ENCODE measurements around the gene CCNE1. TPM values are rescaled to one million over a fixed set of nuclear protein-coding genes. Genes with fewer than 3 reads are reported as not detected.

The CCNE1 gene
- total RNA-seq, 1 experiment from 2014 or later = 12.0 TPM

DNA sequence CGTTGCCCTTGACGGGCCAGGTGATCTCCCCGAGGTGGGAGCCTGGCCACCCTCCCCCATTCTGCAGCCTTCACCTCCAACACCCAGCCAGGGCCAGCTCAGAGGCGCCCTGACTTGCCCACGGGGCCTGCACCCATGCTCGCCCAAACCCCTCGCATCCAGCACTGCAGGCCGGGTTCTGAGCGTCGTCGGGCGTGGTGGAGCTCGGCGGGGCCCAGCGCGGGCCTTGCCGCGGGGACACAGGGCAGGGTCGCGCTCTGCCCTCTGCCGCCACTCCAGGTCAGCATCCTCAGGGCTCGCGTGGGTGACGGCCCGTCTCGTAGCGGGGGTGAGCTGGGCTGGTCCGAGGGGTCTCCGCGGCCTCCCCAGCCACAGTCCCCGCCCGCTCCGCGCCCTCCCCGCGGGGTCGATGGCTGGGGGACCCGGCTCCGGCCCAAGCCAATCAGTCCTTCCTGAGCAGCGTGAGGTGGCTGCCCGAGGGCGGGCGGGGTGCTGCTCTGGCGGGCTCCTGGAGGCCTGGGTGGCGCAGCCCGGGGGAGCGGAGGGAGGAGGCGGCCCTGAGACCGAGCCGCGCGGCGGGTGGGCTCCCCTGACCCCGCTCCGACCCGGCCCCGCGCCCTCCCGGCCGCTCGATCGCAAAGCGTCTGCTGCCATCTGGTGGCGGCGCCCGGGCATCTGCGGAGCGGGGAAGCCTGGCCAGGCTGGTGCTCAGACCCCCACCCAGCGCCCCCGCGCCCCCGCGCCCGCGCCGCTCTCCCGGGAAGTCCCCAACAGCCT, 61.4 kb downstream of the CCNE1 start:
- POLR2A ChIA-PET (ENCODE audit: low non-redundant PET) = no interaction called here
- DNase-seq (ENCODE audit: low spot score) = peak; percentile 48

More for the DNA sequence above, 61.4 kb downstream of the CCNE1 start:
- intact Hi-C loops (cut with micrococcal nuclease; ENCODE audit: unreplicated experiment) = loop anchor here (1.0 to 10.0 kb wide), 3 partner anchors 112 to 782 kb away; no protein-coding TSS in a partner anchor
- CTCF ChIA-PET = interaction anchor here (1.4 kb wide), 1 partner anchor 143 kb away, joined by 3 to 8 read pairs; no protein-coding TSS in a partner anchor
- H3K27ac ChIP-seq (ENCODE audit: low read depth, low read length, poor library complexity, severe bottlenecking) = no peak overlapping the region
- H3K4me3 ChIP-seq (ENCODE audit: low read depth, low read length, poor library complexity, severe bottlenecking) = peak overlapping the region; percentile 52
- TF ChIP-seq, protein P1, sequence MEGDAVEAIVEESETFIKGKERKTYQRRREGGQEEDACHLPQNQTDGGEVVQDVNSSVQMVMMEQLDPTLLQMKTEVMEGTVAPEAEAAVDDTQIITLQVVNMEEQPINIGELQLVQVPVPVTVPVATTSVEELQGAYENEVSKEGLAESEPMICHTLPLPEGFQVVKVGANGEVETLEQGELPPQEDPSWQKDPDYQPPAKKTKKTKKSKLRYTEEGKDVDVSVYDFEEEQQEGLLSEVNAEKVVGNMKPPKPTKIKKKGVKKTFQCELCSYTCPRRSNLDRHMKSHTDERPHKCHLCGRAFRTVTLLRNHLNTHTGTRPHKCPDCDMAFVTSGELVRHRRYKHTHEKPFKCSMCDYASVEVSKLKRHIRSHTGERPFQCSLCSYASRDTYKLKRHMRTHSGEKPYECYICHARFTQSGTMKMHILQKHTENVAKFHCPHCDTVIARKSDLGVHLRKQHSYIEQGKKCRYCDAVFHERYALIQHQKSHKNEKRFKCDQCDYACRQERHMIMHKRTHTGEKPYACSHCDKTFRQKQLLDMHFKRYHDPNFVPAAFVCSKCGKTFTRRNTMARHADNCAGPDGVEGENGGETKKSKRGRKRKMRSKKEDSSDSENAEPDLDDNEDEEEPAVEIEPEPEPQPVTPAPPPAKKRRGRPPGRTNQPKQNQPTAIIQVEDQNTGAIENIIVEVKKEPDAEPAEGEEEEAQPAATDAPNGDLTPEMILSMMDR (conservative IDR thresholded peaks at IDR 0.05; ENCODE audit: low read depth, low read length) = peak; percentile 66
- no peak for TF ChIP-seq EZH2 (IDR thresholded peaks at IDR 0.05; ENCODE audit: borderline replicate concordance, low read depth, low read length, poor library complexity, severe bottlenecking)
- peaks cover 5% of the 10 kb centered on the region for H3K4me1 ChIP-seq (ENCODE audit: insufficient read depth, low read length, poor library complexity, severe bottlenecking)
- H3K36me3 ChIP-seq (ENCODE audit: insufficient read depth, low read length, poor library complexity, severe bottlenecking) = no peaks in the 10 kb centered on the region
- no TSS peak for BruUV-seq (replicated peaks)
- H3K27me3 ChIP-seq (replicated peaks; ENCODE audit: insufficient read depth, low read depth, low read length, poor library complexity) = no peaks in the 10 kb centered on the region
- H3K9me3 ChIP-seq (ENCODE audit: low read depth, low read length, poor library complexity, severe bottlenecking) = no peaks in the 10 kb centered on the region

Other genes starting within 250 kb of the CCNE1 start
- gene POP4, start 205.7 kb upstream of the CCNE1 start, total RNA-seq (2021) = 70.1 and 70.6 TPM in 2 replicates
- gene PLEKHF1, start 146.5 kb upstream of the CCNE1 start, total RNA-seq (2021) = not detected in 2 replicates
- 26.8 and 28.6 TPM in 2 replicates for gene C19orf12, start 96.7 kb upstream of the CCNE1 start, total RNA-seq (2021)
- gene URI1, start 130.2 kb downstream of the CCNE1 start, total RNA-seq (2021) = 88.6 and 93.0 TPM in 2 replicates

Measured in A673 (cell line).